GM19193 (cell line): ENCODE data around the gene CCDC201.

Experiments
- POLR2A ChIP-seq: IDR thresholded peaks from 4 replicates; pipeline ENCODE4 v1.6.1; 2011; ENCODE audit not compliant: insufficient read depth, insufficient read length; ENCODE audit errors: extremely low read depth

Gene CCDC201

GRCh38 chr7:45897042-45897690, 24.3 kb upstream of the CCDC201 start:
- TF ChIP-seq POLR2A, result no peak

- TF ChIP-seq POLR2A, result no peak
These were observed 21.8 kb upstream of the CCDC201 start for GRCh38 chr7:45894665-45895062.

DNA sequence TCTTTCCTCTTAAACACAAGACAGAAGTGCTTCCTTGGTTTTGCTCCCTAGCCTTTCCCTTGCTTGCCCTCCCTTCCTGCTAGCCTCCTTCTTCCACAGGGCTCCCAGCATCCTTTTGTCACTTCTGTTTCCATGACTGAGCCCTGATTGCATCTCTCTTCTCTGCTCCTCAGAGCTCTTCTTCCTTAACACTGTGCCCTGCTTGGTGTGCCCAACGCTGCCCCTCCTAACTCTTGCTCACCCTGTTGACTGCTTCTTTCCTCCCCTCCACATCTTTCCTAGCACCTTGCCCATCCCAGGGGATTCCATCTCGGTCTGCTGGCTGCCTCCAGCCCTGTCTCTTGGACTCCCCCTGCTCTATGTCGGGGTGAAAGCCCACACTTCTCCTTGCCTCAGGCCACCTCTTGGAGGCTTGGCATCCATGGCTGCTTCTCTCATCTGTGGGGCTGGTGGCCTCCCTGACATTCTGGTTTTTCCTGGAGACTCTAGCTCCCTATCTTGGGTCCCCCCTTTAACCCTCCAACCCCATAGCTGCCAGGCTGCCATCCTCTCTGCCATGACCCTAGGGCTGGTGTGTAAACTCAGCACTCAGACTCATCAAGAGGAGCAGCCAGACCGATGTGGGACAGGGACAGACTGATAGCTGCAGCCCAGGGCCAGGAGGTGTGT, 21.2 kb upstream of the CCDC201 start:
- no peak for TF ChIP-seq POLR2A

GRCh38 chr7:45893374-45893995, 20.6 kb upstream of the CCDC201 start:
- TF ChIP-seq POLR2A, result no peak

DNA sequence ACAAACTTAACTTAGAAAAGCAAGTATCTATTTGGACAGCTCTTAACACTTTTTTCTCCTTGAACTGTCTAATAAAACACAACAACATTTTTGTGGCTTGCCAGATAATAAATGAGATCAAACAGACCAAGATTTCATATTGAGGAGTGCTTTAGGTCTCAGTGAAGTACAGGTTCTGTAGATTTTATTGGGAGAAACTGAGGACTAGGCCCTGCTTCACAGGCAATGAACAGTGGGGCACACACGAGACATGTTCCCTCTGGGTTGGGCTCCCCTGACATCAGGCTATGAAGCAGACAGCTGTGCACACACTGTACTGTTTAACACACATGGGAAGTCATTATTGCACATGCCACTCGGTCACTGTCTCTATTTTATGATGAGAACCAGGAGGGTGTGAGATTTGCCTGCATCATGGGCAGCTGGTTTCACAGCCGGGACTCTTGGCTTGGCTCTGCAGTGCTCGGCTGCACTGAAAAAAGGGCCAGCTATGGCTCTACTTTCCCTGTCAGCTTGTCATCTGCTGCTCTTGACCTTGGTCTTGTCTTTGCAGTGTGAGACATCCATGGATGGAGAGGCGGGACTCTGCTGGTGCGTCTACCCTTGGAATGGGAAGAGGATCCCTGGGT, 19.6 kb upstream of the CCDC201 start:
- TF ChIP-seq POLR2A, result no peak

- no peak for TF ChIP-seq POLR2A
These were observed 18.9 kb upstream of the CCDC201 start for GRCh38 chr7:45891462-45892402.

- no peak for TF ChIP-seq POLR2A
These were observed 18.1 kb upstream of the CCDC201 start for GRCh38 chr7:45890902-45891461.

- no peak for TF ChIP-seq POLR2A
These were observed 17.4 kb upstream of the CCDC201 start for GRCh38 chr7:45890125-45890901.

GRCh38 chr7:45889367-45890067, 16.6 kb upstream of the CCDC201 start:
- no peak for TF ChIP-seq POLR2A

GRCh38 chr7:45888993-45889366, 16.1 kb upstream of the CCDC201 start:
- no peak for TF ChIP-seq POLR2A

DNA sequence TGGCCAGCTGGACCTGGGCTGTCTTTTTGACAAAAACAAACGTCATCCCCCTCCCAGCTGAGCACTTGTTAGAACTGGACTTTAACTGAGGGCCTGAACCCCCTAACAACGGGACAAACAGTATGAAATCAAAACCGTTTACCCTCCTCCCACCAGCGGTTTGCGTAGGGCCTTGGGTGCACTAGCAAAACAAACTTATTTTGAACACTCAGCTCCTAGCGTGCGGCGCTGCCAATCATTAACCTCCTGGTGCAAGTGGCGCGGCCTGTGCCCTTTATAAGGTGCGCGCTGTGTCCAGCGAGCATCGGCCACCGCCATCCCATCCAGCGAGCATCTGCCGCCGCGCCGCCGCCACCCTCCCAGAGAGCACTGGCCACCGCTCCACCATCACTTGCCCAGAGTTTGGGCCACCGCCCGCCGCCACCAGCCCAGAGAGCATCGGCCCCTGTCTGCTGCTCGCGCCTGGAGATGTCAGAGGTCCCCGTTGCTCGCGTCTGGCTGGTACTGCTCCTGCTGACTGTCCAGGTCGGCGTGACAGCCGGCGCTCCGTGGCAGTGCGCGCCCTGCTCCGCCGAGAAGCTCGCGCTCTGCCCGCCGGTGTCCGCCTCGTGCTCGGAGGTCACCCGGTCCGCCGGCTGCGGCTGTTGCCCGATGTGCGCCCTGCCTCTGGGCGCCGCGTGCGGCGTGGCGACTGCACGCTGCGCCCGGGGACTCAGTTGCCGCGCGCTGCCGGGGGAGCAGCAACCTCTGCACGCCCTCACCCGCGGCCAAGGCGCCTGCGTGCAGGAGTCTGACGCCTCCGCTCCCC, 15.5 kb upstream of the CCDC201 start, which contains the start of gene IGFBP1:
Gene IGFBP1 (plus strand): TSS at position 304 of the 808 bp plus-strand sequence. CDS start 165 bp downstream, at position 469.
- TF ChIP-seq POLR2A, result no peak
